ENCODE results near the gene CLSTN1. TPM values are rescaled to one million over a fixed set of nuclear protein-coding genes. Genes with fewer than 3 reads are reported as not detected.

The CLSTN1 gene
- polyA plus RNA-seq, 1 experiment, result 34.3 TPM

GRCh38 chr1:9680091-9680490, 143.7 kb downstream of the CLSTN1 start:
- ChIA-PET CTCF (interaction anchor here (1.5 kb wide), 1 partner anchor 8 kb away, joined by 5 read pairs; no protein-coding TSS in a partner anchor), POLR2A (no interaction called here)
- H3K36me3 ChIP-seq (ENCODE audit: control insufficient read depth, insufficient read depth, low read length), result no peaks in the 10 kb centered on the region
- TF ChIP-seq CTCF (IDR thresholded peaks at IDR 0.05; ENCODE audit: insufficient read depth, low read depth, low read length), result no peak
- no peak for DNase-seq (ENCODE audit: low read depth)
- H3K27me3 ChIP-seq (ENCODE audit: control insufficient read depth, insufficient read depth, low read length), result no peaks in the 10 kb centered on the region
- no peak overlapping the region for H3K4me3 ChIP-seq (ENCODE audit: low read depth, low read length)

Other genes starting within 250 kb of the CLSTN1 start
- gene TMEM201, start 235.1 kb downstream of the CLSTN1 start, polyA plus RNA-seq (2011; rRNA removed), result 1.1 and 2.9 TPM in 2 replicates
- 5.8 and 9.2 TPM in 2 replicates for gene PIK3CD, start 172.2 kb downstream of the CLSTN1 start, polyA plus RNA-seq (2011; rRNA removed)
- 20.5 and 25.5 TPM in 2 replicates for gene CTNNBIP1, start 86.3 kb upstream of the CLSTN1 start, polyA plus RNA-seq (2011; rRNA removed)
- gene LZIC, start 119.4 kb upstream of the CLSTN1 start, polyA plus RNA-seq (2011; rRNA removed), result 9.1 and 19.4 TPM in 2 replicates
- 9.8 and 12.4 TPM in 2 replicates for gene NMNAT1, start 119.5 kb upstream of the CLSTN1 start, polyA plus RNA-seq (2011; rRNA removed)
- 0.42 and 0.50 TPM in 2 replicates for gene RBP7, start 173.3 kb upstream of the CLSTN1 start, polyA plus RNA-seq (2011; rRNA removed)
- 18.2 and 19.4 TPM in 2 replicates for gene UBE4B, start 209.0 kb upstream of the CLSTN1 start, polyA plus RNA-seq (2011; rRNA removed)